Cardiac fibroblast (primary cell): Measurements from ENCODE around the gene EDN1.

Experiments used
- DNase-seq, 2 donors: peaks; one replicate each; pipeline versions ENCODE4 v3.0.0 to v3.0.0-alpha.2; 2010; ENCODE audit warnings: low read depth in 2 of 2
- H3K4me3 ChIP-seq, 2 donors: replicated peaks in 1 of 2; 1 replicate in 1 of 2; 2 replicates in 1 of 2; pipeline ENCODE4 v1.5.1; 2011; ENCODE audit warnings: low read depth in 2 of 2, low read length in 2 of 2, mild to moderate bottlenecking in 2 of 2, moderate library complexity in 1 of 2
- TF ChIP-seq, protein P1 (sequence below): IDR thresholded peaks from one replicate; pipeline ENCODE4 v1.5.1; 2011; ENCODE audit warnings: low read depth, mild to moderate bottlenecking, low read length, inconsistent platforms

The EDN1 gene

DNA sequence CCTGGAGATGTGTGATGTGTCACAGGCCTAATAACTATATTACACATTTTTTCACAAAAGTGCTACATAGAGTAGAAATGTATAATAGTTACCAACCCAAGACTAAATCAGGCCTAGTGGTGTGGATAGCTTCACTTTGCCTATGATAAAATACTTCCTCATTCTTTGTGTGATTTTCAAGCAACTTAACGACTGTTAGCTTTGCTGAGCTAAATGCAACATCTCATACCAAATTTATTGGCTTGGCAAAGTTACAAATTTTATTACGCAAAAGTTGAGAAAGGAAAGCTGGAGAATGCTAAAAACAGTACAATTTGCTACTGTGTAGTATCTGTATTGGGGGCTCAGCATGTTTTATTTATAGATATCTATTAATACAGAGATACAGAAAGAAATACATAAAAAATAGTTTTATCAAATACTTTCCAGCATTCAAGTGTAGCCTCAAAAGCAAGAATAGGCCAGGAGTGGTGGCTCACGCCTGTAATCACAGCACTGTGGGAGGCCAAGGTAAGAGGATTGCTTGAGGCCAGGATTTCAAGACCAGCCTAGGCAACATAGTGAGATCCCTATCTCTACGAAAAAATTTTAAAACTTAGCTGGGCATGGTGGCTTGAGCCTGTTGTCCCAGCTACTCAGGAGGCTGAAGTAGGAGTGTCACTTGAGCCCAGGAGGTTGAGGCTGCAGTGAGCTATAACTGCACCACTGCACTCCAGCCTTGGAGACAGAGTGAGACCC, 3.6 kb upstream of the EDN1 start:
- TF ChIP-seq, protein P1, sequence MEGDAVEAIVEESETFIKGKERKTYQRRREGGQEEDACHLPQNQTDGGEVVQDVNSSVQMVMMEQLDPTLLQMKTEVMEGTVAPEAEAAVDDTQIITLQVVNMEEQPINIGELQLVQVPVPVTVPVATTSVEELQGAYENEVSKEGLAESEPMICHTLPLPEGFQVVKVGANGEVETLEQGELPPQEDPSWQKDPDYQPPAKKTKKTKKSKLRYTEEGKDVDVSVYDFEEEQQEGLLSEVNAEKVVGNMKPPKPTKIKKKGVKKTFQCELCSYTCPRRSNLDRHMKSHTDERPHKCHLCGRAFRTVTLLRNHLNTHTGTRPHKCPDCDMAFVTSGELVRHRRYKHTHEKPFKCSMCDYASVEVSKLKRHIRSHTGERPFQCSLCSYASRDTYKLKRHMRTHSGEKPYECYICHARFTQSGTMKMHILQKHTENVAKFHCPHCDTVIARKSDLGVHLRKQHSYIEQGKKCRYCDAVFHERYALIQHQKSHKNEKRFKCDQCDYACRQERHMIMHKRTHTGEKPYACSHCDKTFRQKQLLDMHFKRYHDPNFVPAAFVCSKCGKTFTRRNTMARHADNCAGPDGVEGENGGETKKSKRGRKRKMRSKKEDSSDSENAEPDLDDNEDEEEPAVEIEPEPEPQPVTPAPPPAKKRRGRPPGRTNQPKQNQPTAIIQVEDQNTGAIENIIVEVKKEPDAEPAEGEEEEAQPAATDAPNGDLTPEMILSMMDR = no peak
- H3K4me3 ChIP-seq = no peak overlapping the region
- peak in 1 of 2 donors; percentile 65 for DNase-seq

DNA sequence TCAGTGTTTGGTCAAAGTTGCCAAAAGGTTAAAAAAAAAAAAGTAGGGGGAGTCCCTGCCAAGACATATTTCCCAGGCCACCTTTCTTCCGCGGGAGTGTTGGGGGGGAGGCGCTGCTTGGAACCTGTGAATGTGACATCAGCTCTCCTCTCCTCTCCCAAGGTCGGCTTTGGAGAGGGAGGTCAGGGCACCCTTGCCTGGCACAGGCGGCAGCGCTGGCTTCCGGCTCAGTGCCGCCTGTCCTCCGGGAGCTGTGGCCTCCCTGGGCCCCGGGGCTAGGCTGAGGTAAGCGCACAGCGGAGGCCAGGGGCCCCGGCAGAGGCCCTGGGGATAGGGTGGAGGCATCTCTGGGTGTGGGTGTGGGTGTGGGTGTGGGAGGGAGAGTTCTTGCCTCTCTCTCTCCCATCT, 1.9 kb upstream of the EDN1 start:
- DNase-seq = no peak
- TF ChIP-seq, protein P1 = no peak

DNA sequence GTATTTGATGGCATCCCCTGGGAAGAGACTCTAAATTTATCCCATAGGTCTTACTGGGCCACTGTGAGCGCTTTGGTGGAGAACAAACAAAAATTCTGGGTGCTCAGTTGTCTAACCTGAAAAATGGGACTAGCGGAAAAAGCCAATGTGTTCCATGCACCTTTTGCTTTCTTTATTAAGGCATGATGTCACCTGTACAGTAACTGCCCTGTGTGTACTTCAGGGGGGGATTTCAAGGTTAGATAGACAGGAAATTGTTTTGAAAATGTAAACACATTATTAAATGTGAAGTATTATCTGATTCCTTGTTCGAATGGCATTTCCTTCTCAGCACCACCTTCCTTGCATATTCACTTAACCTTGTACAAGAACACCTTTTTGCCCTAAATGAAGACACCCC, 1.2 kb upstream of the EDN1 start:
- DNase-seq = no peak

More for the DNA sequence above, 1.9 kb upstream of the EDN1 start:
- no peak overlapping the region for H3K4me3 ChIP-seq

DNA sequence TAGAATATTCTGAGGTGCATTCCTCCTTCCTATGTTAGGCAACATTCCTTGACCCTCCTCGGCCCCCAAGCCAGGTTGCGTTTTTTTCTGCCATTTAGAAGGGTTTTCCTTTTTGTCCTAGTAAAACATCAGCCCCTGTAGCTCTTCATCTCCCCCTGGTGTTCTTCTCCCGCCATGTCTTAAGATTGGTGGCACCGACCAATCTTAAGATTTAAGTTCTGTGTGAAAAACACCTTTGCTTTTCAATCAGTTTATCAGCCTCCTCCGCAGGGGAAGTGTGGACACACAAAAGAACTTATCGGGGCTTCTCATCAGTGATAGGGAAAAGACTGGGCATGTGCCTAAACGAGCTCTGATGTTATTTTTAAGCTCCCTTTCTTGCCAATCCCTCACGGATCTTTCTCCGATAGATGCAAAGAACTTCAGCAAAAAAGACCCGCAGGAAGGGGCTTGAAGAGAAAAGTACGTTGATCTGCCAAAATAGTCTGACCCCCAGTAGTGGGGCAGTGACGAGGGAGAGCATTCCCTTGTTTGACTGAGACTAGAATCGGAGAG, 719 bp upstream of the EDN1 start:
- TF ChIP-seq, protein P1 = peak; percentile 95
- DNase-seq = peak; percentile 76 to 83
- peak overlapping the region; percentile 64 to 65 for H3K4me3 ChIP-seq

More for the DNA sequence above, 1.2 kb upstream of the EDN1 start:
- H3K4me3 ChIP-seq = no peak overlapping the region
- TF ChIP-seq, protein P1 = no peak

DNA sequence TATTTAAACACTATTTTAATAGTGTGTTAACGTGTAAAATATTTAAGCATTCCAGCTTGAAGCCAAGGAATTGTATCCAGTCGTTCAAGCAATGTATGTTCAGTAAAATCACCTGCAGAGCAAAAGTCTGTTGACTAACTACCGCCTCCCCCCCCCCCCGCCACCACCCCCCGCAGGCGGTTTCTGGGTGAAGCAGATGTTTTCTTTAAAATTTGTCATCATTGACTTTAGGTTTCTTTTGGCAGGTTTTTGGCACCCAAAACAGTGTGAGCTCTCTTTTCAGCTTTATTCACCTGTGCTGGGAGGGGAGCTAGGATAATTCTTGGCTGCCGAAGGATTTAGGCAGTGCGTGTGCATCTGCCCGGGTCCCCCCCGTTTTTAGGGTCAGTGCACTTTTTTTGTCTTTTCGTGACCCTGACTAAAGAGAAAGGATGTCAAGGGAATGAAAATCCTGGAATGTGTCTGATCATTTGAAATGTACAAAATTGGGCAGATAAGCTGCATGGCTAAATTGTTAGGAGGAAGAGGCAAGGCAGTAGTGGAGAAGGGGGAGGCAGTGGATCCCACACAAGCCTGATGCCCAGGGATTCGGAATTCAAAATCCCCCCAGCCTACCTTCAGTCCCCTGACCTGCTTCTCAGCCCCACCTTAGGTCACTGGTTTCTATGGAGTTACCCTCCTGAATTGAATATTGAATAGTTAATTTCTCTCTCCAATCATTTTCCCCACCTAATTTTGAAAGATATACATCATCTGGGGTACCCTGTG, 1.1 kb downstream of the EDN1 start:
- peak overlapping the region; percentile 64 to 65 for H3K4me3 ChIP-seq
- no peak for DNase-seq
- TF ChIP-seq, protein P1 = no peak

GRCh38 chr6:12291839-12292604, 1.9 kb downstream of the EDN1 start:
- TF ChIP-seq, protein P1 = peak; percentile 27
- peak overlapping the region; percentile 64 to 65 for H3K4me3 ChIP-seq
- peak; percentile 62 to 63 for DNase-seq
